GM23338 (cell line): Measurements from ENCODE around the gene EPS8L2. TPM values are rescaled to one million over a fixed set of nuclear protein-coding genes. Genes with fewer than 3 reads are reported as not detected.
A peak's percentile ranks its signal among the peaks of the same experiment; 100 is the strongest.

Experiments
- ATAC-seq: fragments of 200-7000 bp; cut with Tn5 transposase; 3 replicates; pipeline ENCODE4 v1.9.1; 2020
- DNase-seq: peaks from one replicate; pipeline ENCODE4 v3.0.0-alpha.2; 2015; ENCODE audit warnings: low spot score
- H2AFZ ChIP-seq: fragments of 200-600 bp; sonication (generic); 2 replicates; pipeline ENCODE4 v1.8.0; 2016; ENCODE audit warnings: antibody characterized with exemption, mild to moderate bottlenecking, moderate library complexity
- H3F3A ChIP-seq: fragments of 200-600 bp; sonication (generic); replicated peaks from 2 replicates; pipeline ENCODE4 v1.8.0; 2017; ENCODE audit warnings: antibody characterized with exemption, mixed run types, low read depth
- H3K27ac ChIP-seq: fragments of 200-600 bp; sonication (generic); 2 replicates; pipeline ENCODE4 v1.6.1; 2016; ENCODE audit warnings: low read depth
- H3K27me3 ChIP-seq: fragments of 200-600 bp; sonication (generic); 2 replicates; pipeline ENCODE4 v1.8.0; 2016; ENCODE audit warnings: mild to moderate bottlenecking, mixed run types, moderate library complexity; ENCODE audit not compliant: insufficient read depth
- H3K36me3 ChIP-seq: fragments of 200-600 bp; sonication (generic); 2 replicates; pipeline ENCODE4 v1.8.0; 2016; ENCODE audit warnings: mild to moderate bottlenecking; ENCODE audit not compliant: insufficient read depth
- H3K4me1 ChIP-seq: fragments of 200-600 bp; sonication (generic); 2 replicates; pipeline ENCODE4 v1.8.0; 2016; ENCODE audit warnings: mild to moderate bottlenecking, moderate library complexity; ENCODE audit not compliant: insufficient read depth
- H3K4me2 ChIP-seq: fragments of 200-600 bp; sonication (generic); 2 replicates; pipeline ENCODE4 v1.7.1; 2017; ENCODE audit warnings: mixed run types
- H3K4me3 ChIP-seq: fragments of 200-600 bp; sonication (generic); 2 replicates; pipeline ENCODE4 v1.6.1; 2016; ENCODE audit warnings: mixed run types
- H3K79me2 ChIP-seq: fragments of 200-600 bp; sonication (generic); replicated peaks from 2 replicates; pipeline ENCODE4 v1.8.0; 2017; ENCODE audit warnings: mild to moderate bottlenecking; ENCODE audit not compliant: insufficient read depth
- H3K9me2 ChIP-seq: fragments of 200-600 bp; sonication (generic); 2 replicates; pipeline ENCODE4 v1.8.0; 2017; ENCODE audit not compliant: insufficient read depth
- H4K20me1 ChIP-seq: fragments of 200-600 bp; sonication (generic); replicated peaks from 2 replicates; pipeline ENCODE4 v1.8.0; 2017; ENCODE audit warnings: mild to moderate bottlenecking; ENCODE audit not compliant: insufficient read depth
- H3K27ac Mint-ChIP-seq: 2 replicates; pipeline ENCODE4 v1.8.0; 2020; ENCODE audit warnings: inconsistent platforms, mild to moderate bottlenecking, moderate library complexity, mixed read lengths
- H3K27me3 Mint-ChIP-seq: 3 replicates; pipeline ENCODE4 v1.8.0; 2022; ENCODE audit warnings: low read depth, mild to moderate bottlenecking, moderate library complexity, mixed read lengths, inconsistent platforms; ENCODE audit not compliant: insufficient read depth, poor library complexity
- H3K36me3 Mint-ChIP-seq: 3 replicates; pipeline ENCODE4 v1.8.0; 2021; ENCODE audit warnings: low read depth, mild to moderate bottlenecking, inconsistent platforms, moderate library complexity, mixed read lengths
- H3K4me1 Mint-ChIP-seq: 3 replicates; pipeline ENCODE4 v1.8.0; 2020; ENCODE audit warnings: mild to moderate bottlenecking, inconsistent platforms, mixed read lengths
- H3K4me3 Mint-ChIP-seq: 3 replicates; pipeline ENCODE4 v1.8.0; 2021; ENCODE audit warnings: moderate library complexity, mild to moderate bottlenecking, inconsistent platforms, mixed read lengths
- H3K9me3 Mint-ChIP-seq: 3 replicates; pipeline ENCODE4 v1.8.0; 2020; ENCODE audit warnings: moderate library complexity, mild to moderate bottlenecking, inconsistent platforms, mixed read lengths
- CREB1 ChIP-seq: fragments of 250-450 bp; sonication (Bioruptor Pico); IDR thresholded peaks from 2 replicates; pipeline ENCODE4 v1.5.0; 2020; ENCODE audit warnings: low read depth, mild to moderate bottlenecking, moderate library complexity
- EZH2 ChIP-seq: fragments of 200-600 bp; sonication (generic); IDR thresholded peaks from one replicate; pipeline ENCODE4 v1.8.0; 2017; ENCODE audit warnings: antibody characterized with exemption, mild to moderate bottlenecking, low read depth; ENCODE audit not compliant: unreplicated experiment
- EZH2phosphoT487 ChIP-seq: fragments of 200-600 bp; sonication (generic); IDR thresholded peaks from one replicate; pipeline ENCODE4 v1.8.1; 2018; ENCODE audit warnings: antibody characterized with exemption; ENCODE audit not compliant: unreplicated experiment
- JUNB ChIP-seq: IDR thresholded peaks from one replicate; pipeline ENCODE4 v1.6.1; 2016; ENCODE audit warnings: antibody characterized with exemption; ENCODE audit not compliant: unreplicated experiment
- NANOG ChIP-seq: IDR thresholded peaks from 2 replicates; pipeline ENCODE4 v1.6.1; 2016; ENCODE audit warnings: antibody characterized with exemption, borderline replicate concordance
- POLR2AphosphoS5 ChIP-seq: IDR thresholded peaks from 2 replicates; pipeline ENCODE4 v1.6.1; 2016; ENCODE audit warnings: antibody characterized with exemption, low read depth
- STAT1 ChIP-seq: IDR thresholded peaks from one replicate; pipeline ENCODE4 v1.6.1; 2016; ENCODE audit warnings: antibody characterized with exemption; ENCODE audit not compliant: unreplicated experiment
- ZNF114 ChIP-seq: fragments of 250-450 bp; sonication (Bioruptor Pico); IDR thresholded peaks from 2 replicates; pipeline ENCODE4 v1.5.0; 2020; ENCODE audit warnings: mild to moderate bottlenecking, moderate library complexity
- ZNF331 ChIP-seq: fragments of 250-450 bp; sonication (Bioruptor Pico); IDR thresholded peaks from 2 replicates; pipeline ENCODE4 v1.5.0; 2020; ENCODE audit warnings: low read depth, mild to moderate bottlenecking, moderate library complexity
- polyA plus RNA-seq: library from polyadenylated mRNA; unstranded; fragments of >200 nt; fragmentation: Nextera tagmentation; extraction: Ambion mirVana; gene quantifications from 2 replicates; pipeline ENCODE4 v1.2.1, GENCODE V29; 2016
- total RNA-seq: library from RNA; depleted of rRNA; stranded (reverse); fragments of >200 nt; shearing (Covaris generic); gene quantifications from 2 replicates; pipeline ENCODE4 v1.2.3, GENCODE V29; 2014
- TF ChIP-seq, protein P1 (sequence below): IDR thresholded peaks from one replicate; pipeline ENCODE4 v1.6.1; 2018; ENCODE audit warnings: antibody characterized with exemption; ENCODE audit not compliant: unreplicated experiment
- TF ChIP-seq, protein P2 (sequence below): fragments of 250-450 bp; sonication (Bioruptor Pico); IDR thresholded peaks from 2 replicates; pipeline ENCODE4 v1.5.0; 2020; ENCODE audit warnings: mild to moderate bottlenecking, moderate library complexity
- TF ChIP-seq, protein P3 (sequence below), 2 experiments: fragments of 200-600 bp in 1 of 2; sonication (generic) in 1 of 2; conservative IDR thresholded peaks; 2 replicates each; pipeline versions ENCODE4 v1.5.1 to v1.6.1; 2016 to 2017; ENCODE audit warnings: antibody characterized with exemption in 2 of 2, low read depth in 2 of 2, mild to moderate bottlenecking in 2 of 2, moderate library complexity in 1 of 2
- TF ChIP-seq, protein P4 (sequence below): IDR thresholded peaks from 2 replicates; pipeline ENCODE4 v1.6.1; 2016; ENCODE audit warnings: antibody characterized with exemption

EPS8L2 gene
- total and polyA plus RNA-seq, 2 experiments from 2014 or later: 38.7 to 59.4 TPM

DNA sequence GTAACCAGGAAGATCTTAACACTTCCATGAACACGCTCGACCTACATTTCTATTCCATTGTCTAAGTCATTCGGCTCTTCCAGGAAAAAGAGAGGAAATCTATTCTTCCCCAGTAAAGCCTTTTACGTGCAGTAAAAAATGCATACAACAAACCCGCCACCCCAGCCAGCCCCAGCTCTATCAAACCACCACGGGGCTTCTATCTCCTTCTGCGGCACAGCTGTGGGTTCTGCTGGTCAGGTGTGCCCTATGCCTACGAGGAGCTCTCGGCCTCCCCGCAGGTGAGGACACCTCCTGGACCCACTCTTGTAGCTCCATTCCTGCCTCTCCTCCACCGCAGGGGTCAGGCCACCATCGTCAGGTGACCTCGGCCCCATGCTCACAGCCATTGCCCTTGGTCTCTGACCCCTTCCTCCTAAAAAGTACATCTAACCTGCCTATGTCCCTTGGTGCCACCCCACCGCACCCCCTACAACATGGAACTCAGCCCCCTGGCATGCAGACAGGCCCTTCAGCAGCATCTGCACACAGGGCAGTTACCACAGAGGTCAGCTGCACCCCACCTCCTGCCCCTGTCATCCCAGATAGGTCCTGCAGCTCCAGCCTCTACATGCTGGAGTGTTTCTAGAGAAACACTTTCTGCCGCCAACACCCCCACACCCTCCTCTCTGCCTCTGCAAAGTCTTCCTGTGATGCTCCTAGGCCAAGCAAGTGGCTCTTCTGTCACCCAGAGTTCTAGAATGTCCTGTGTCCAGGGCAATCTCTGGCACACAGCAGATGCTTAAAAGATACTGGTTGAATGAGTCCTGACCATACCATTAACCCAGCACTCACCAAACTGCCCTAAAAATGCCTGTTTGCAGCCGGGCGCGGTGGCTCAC lies 14.1 kb upstream of the EPS8L2 start:
- H3K4me1 Mint-ChIP-seq: peaks cover 21% of the 10 kb centered on the region
- H3K4me3 Mint-ChIP-seq: no peak overlapping the region; the same call in 2 of the 3 replicates
- H3K9me3 Mint-ChIP-seq: peaks cover 4% of the 10 kb centered on the region; the same call in 2 of the 3 replicates
- Histone ChIP-seq H3K4me1 (peaks cover 8% of the 10 kb centered on the region; the same call in 1 of the 2 replicates), H3K27me3 (no peaks in the 10 kb centered on the region), H4K20me1 (peaks cover 4% of the 10 kb centered on the region; the same call in 1 of the 2 replicates), H3K4me2 (no peak overlapping the region), H3F3A (peaks cover 21% of the 10 kb centered on the region), H3K79me2 (peaks cover 51% of the 10 kb centered on the region), H3K4me3 (no peak overlapping the region), H3K27ac (no peak overlapping the region), H2AFZ (no peak overlapping the region), H3K9me2 (no peaks in the 10 kb centered on the region), H3K36me3 (no peaks in the 10 kb centered on the region; the same call in 1 of the 2 replicates)
- TF ChIP-seq EZH2phosphoT487: no peak
- TF ChIP-seq CREB1 (CRISPR knock-in tag): no peak
- TF ChIP-seq ZNF331 (CRISPR knock-in tag): no peak
- no peak for TF ChIP-seq STAT1
- TF ChIP-seq, protein P1, sequence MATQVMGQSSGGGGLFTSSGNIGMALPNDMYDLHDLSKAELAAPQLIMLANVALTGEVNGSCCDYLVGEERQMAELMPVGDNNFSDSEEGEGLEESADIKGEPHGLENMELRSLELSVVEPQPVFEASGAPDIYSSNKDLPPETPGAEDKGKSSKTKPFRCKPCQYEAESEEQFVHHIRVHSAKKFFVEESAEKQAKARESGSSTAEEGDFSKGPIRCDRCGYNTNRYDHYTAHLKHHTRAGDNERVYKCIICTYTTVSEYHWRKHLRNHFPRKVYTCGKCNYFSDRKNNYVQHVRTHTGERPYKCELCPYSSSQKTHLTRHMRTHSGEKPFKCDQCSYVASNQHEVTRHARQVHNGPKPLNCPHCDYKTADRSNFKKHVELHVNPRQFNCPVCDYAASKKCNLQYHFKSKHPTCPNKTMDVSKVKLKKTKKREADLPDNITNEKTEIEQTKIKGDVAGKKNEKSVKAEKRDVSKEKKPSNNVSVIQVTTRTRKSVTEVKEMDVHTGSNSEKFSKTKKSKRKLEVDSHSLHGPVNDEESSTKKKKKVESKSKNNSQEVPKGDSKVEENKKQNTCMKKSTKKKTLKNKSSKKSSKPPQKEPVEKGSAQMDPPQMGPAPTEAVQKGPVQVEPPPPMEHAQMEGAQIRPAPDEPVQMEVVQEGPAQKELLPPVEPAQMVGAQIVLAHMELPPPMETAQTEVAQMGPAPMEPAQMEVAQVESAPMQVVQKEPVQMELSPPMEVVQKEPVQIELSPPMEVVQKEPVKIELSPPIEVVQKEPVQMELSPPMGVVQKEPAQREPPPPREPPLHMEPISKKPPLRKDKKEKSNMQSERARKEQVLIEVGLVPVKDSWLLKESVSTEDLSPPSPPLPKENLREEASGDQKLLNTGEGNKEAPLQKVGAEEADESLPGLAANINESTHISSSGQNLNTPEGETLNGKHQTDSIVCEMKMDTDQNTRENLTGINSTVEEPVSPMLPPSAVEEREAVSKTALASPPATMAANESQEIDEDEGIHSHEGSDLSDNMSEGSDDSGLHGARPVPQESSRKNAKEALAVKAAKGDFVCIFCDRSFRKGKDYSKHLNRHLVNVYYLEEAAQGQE: no peak
- TF ChIP-seq EZH2: no peak
- TF ChIP-seq, protein P2, sequence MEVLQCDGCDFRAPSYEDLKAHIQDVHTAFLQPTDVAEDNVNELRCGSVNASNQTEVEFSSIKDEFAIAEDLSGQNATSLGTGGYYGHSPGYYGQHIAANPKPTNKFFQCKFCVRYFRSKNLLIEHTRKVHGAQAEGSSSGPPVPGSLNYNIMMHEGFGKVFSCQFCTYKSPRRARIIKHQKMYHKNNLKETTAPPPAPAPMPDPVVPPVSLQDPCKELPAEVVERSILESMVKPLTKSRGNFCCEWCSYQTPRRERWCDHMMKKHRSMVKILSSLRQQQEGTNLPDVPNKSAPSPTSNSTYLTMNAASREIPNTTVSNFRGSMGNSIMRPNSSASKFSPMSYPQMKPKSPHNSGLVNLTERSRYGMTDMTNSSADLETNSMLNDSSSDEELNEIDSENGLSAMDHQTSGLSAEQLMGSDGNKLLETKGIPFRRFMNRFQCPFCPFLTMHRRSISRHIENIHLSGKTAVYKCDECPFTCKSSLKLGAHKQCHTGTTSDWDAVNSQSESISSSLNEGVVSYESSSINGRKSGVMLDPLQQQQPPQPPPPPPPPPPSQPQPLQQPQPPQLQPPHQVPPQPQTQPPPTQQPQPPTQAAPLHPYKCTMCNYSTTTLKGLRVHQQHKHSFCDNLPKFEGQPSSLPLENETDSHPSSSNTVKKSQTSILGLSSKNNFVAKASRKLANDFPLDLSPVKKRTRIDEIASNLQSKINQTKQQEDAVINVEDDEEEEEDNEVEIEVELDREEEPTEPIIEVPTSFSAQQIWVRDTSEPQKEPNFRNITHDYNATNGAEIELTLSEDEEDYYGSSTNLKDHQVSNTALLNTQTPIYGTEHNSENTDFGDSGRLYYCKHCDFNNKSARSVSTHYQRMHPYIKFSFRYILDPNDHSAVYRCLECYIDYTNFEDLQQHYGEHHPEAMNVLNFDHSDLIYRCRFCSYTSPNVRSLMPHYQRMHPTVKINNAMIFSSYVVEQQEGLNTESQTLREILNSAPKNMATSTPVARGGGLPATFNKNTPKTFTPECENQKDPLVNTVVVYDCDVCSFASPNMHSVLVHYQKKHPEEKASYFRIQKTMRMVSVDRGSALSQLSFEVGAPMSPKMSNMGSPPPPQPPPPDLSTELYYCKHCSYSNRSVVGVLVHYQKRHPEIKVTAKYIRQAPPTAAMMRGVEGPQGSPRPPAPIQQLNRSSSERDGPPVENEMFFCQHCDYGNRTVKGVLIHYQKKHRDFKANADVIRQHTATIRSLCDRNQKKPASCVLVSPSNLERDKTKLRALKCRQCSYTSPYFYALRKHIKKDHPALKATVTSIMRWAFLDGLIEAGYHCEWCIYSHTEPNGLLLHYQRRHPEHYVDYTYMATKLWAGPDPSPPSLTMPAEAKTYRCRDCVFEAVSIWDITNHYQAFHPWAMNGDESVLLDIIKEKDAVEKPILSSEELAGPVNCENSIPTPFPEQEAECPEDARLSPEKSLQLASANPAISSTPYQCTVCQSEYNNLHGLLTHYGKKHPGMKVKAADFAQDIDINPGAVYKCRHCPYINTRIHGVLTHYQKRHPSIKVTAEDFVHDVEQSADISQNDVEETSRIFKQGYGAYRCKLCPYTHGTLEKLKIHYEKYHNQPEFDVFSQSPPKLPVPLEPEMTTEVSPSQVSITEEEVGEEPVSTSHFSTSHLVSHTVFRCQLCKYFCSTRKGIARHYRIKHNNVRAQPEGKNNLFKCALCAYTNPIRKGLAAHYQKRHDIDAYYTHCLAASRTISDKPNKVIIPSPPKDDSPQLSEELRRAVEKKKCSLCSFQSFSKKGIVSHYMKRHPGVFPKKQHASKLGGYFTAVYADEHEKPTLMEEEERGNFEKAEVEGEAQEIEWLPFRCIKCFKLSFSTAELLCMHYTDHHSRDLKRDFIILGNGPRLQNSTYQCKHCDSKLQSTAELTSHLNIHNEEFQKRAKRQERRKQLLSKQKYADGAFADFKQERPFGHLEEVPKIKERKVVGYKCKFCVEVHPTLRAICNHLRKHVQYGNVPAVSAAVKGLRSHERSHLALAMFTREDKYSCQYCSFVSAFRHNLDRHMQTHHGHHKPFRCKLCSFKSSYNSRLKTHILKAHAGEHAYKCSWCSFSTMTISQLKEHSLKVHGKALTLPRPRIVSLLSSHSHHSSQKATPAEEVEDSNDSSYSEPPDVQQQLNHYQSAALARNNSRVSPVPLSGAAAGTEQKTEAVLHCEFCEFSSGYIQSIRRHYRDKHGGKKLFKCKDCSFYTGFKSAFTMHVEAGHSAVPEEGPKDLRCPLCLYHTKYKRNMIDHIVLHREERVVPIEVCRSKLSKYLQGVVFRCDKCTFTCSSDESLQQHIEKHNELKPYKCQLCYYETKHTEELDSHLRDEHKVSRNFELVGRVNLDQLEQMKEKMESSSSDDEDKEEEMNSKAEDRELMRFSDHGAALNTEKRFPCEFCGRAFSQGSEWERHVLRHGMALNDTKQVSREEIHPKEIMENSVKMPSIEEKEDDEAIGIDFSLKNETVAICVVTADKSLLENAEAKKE: no peak
- no peak for TF ChIP-seq JUNB
- TF ChIP-seq, protein P3, sequence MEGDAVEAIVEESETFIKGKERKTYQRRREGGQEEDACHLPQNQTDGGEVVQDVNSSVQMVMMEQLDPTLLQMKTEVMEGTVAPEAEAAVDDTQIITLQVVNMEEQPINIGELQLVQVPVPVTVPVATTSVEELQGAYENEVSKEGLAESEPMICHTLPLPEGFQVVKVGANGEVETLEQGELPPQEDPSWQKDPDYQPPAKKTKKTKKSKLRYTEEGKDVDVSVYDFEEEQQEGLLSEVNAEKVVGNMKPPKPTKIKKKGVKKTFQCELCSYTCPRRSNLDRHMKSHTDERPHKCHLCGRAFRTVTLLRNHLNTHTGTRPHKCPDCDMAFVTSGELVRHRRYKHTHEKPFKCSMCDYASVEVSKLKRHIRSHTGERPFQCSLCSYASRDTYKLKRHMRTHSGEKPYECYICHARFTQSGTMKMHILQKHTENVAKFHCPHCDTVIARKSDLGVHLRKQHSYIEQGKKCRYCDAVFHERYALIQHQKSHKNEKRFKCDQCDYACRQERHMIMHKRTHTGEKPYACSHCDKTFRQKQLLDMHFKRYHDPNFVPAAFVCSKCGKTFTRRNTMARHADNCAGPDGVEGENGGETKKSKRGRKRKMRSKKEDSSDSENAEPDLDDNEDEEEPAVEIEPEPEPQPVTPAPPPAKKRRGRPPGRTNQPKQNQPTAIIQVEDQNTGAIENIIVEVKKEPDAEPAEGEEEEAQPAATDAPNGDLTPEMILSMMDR (conservative IDR thresholded peaks at IDR 0.05; ENCODE audit: low read depth in 2 of 2): no peak
- TF ChIP-seq POLR2AphosphoS5: no peak
- no peak for TF ChIP-seq ZNF114 (CRISPR knock-in tag)
- TF ChIP-seq, protein P4, sequence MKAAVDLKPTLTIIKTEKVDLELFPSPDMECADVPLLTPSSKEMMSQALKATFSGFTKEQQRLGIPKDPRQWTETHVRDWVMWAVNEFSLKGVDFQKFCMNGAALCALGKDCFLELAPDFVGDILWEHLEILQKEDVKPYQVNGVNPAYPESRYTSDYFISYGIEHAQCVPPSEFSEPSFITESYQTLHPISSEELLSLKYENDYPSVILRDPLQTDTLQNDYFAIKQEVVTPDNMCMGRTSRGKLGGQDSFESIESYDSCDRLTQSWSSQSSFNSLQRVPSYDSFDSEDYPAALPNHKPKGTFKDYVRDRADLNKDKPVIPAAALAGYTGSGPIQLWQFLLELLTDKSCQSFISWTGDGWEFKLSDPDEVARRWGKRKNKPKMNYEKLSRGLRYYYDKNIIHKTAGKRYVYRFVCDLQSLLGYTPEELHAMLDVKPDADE: no peak
- no peak for TF ChIP-seq NANOG
- DNase-seq: no peak
- peaks cover 40% of the 10 kb centered on the region for H3K36me3 Mint-ChIP-seq
- ATAC-seq: no peak
- H3K27ac Mint-ChIP-seq: peak overlapping the region; percentile 60
- peaks cover 18% of the 10 kb centered on the region for H3K27me3 Mint-ChIP-seq
